Left lobe of liver (tissue), 2 donors: ENCODE data around the gene PPARA. TPM values are rescaled to one million over a fixed set of nuclear protein-coding genes. Genes with fewer than 3 reads are reported as not detected.
A peak's percentile ranks its signal among the peaks of the same experiment; 100 is the strongest.

Experiments
- ATAC-seq: fragments of 200-7000 bp; cut with Tn5 transposase; one replicate; pipeline ENCODE4 v1.9.1; 2020; ENCODE audit warnings: mild to moderate bottlenecking, moderate library complexity
- DNase-seq: peaks from one replicate; pipeline ENCODE4 v3.0.0-alpha.2; 2020; ENCODE audit warnings: low spot score
- total RNA-seq: library from RNA; stranded (reverse); gene quantifications from one replicate; pipeline ENCODE4 v1.2.1, GENCODE V29; 2021
- donor health status: DM: no; HTN: no; CAD: no; lungs with moderate emphysema.
- donor health status: DM: no; HTN: yes; CAD: no.

PPARA gene
- total RNA-seq, 1 donor from 2014 or later = 122 TPM

- no peak for ATAC-seq
- DNase-seq = no peak
Observed at GRCh38 chr22:46113910-46114517, 36.3 kb upstream of the PPARA start.

- DNase-seq (no peak), ATAC-seq (peak; percentile 36)
Observed at GRCh38 chr22:46114518-46115387, 35.6 kb upstream of the PPARA start.

GRCh38 chr22:46115388-46115678 lies 35.0 kb upstream of the PPARA start:
- no peak for ATAC-seq
- DNase-seq = no peak

GRCh38 chr22:46115755-46116490 lies 34.4 kb upstream of the PPARA start:
- ATAC-seq (peak; percentile 2), DNase-seq (no peak)

- ATAC-seq = peak; percentile 84
Observed at GRCh38 chr22:46116491-46116958, 33.8 kb upstream of the PPARA start.

GRCh38 chr22:46117206-46118199 lies 32.8 kb upstream of the PPARA start:
- DNase-seq = no peak
- ATAC-seq = no peak

More at GRCh38 chr22:46116491-46116958, 33.8 kb upstream of the PPARA start:
- DNase-seq = peak; percentile 94

- DNase-seq = no peak
- no peak for ATAC-seq
Observed at GRCh38 chr22:46119093-46119728, 31.1 kb upstream of the PPARA start.

- ATAC-seq (no peak), DNase-seq (no peak)
Observed at GRCh38 chr22:46119729-46120419, 30.5 kb upstream of the PPARA start.

GRCh38 chr22:46120420-46120737 lies 29.9 kb upstream of the PPARA start:
- ATAC-seq = no peak
- no peak for DNase-seq

GRCh38 chr22:46121079-46121478 lies 29.2 kb upstream of the PPARA start:
- DNase-seq (no peak), ATAC-seq (no peak)

- ATAC-seq (no peak), DNase-seq (no peak)
Observed at GRCh38 chr22:46121523-46122287, 28.6 kb upstream of the PPARA start.

- peak; percentile 59 for ATAC-seq
- peak; percentile 76 for DNase-seq
Observed at GRCh38 chr22:46122511-46122971, 27.8 kb upstream of the PPARA start.

- ATAC-seq (no peak), DNase-seq (no peak)
Observed at GRCh38 chr22:46122980-46123693, 27.2 kb upstream of the PPARA start.

GRCh38 chr22:46123694-46124382 lies 26.5 kb upstream of the PPARA start:
- ATAC-seq (no peak), DNase-seq (no peak)

- DNase-seq = no peak
- ATAC-seq = no peak
Observed at GRCh38 chr22:46124383-46125144, 25.8 kb upstream of the PPARA start.

- DNase-seq = no peak
- no peak for ATAC-seq
Observed at GRCh38 chr22:46125311-46125710, 25.0 kb upstream of the PPARA start.
